Measurements from ENCODE around the gene CMIP.
"Not testable (repeated sequence)": the region's sequence is repeated elsewhere in the genome, so short reads cannot be mapped to it uniquely, and the experiment has no call there.

Gene CMIP

GRCh38 chr16:81421536-81421935, 23.1 kb upstream of the CMIP start:
- no peak for DNase-seq

- not testable (repeated sequence) for DNase-seq
Measured at GRCh38 chr16:81422153-81422552, 22.5 kb upstream of the CMIP start.

GRCh38 chr16:81424771-81425170, 19.8 kb upstream of the CMIP start:
- no peak for DNase-seq

GRCh38 chr16:81427219-81427618, 17.4 kb upstream of the CMIP start:
- DNase-seq: no peak

GRCh38 chr16:81429045-81429521, 15.5 kb upstream of the CMIP start:
- DNase-seq: no peak

GRCh38 chr16:81431554-81432353, 12.9 kb upstream of the CMIP start:
- DNase-seq: no peak

GRCh38 chr16:81432937-81433557, 11.6 kb upstream of the CMIP start:
- DNase-seq: no peak

GRCh38 chr16:81435103-81435502, 9.5 kb upstream of the CMIP start:
- DNase-seq: no peak

- no peak for DNase-seq
Measured at GRCh38 chr16:81435567-81435966, 9.0 kb upstream of the CMIP start.

- no peak for DNase-seq
Measured at GRCh38 chr16:81436386-81436785, 8.2 kb upstream of the CMIP start.

- DNase-seq: no peak
Measured at GRCh38 chr16:81437865-81438264, 6.7 kb upstream of the CMIP start.

GRCh38 chr16:81440888-81441761, 3.5 kb upstream of the CMIP start:
- no peak for DNase-seq

- DNase-seq: no peak
Measured at GRCh38 chr16:81442220-81442915, 2.2 kb upstream of the CMIP start.

- DNase-seq: no peak
Measured at GRCh38 chr16:81442916-81443687, 1.5 kb upstream of the CMIP start.

GRCh38 chr16:81443688-81444447, 740 bp upstream of the CMIP start:
- peak; percentile 52 for DNase-seq

- peak; percentile 65 for DNase-seq
Measured at GRCh38 chr16:81445143-81445961, 744 bp downstream of the CMIP start.

- DNase-seq: peak; percentile 44
Measured at GRCh38 chr16:81445966-81446906, 1.6 kb downstream of the CMIP start.

- DNase-seq: no peak
Measured at GRCh38 chr16:81446907-81447268, 2.3 kb downstream of the CMIP start.

Measured in right hindlimb (tissue), 1 donor.